Kidney glomerular epithelial cell (primary cell): ENCODE results near the gene ROBO1.
A peak's percentile ranks its signal among the peaks of the same experiment; 100 is the strongest.
"Not testable (repeated sequence)": the region's sequence is repeated elsewhere in the genome, so short reads cannot be mapped to it uniquely, and the experiment has no call there.

ENCODE experiments used
- DNase-seq: peaks from one replicate; lab custom pipeline; 2025; lab: John Stamatoyannopoulos, UW

ROBO1 gene

DNA sequence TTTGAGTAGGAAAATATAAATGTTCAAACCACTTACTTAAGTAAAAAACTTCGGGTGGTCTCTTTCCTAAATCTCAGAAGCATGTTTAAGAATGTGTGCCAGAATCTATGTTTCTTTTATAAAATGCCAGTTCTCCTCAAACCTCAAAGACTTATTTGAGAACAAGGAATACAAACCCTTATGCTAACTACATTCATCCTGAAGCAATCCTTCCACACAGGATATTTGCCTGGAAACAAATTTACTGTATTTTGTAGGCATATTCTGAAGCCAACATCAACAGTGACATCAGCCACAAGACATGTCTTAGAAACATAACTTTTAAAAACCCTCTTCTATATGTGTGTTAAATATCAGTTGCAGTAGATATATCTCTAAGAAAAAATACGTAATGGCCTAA, 1077.0 kb downstream of the ROBO1 start:
- no peak for DNase-seq

DNA sequence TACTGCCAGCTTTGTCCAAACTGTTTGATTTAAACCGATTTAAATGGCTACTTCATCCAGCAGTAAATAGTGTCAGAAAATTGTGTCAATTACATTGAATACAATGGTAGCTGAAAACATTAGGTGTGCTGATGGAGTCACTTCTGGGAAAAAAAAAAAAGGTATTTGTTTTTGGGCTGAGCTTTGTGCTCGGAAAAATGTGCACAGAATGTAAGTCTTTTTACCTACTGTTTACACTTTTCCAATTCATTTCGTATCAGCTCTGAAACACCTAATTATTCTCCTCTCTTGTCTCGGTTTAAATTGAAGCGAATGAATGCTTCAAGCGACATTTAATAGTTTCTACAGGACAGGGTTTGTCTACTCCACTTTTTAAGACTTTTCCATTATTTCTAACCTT, 1078.4 kb downstream of the ROBO1 start:
- no peak for DNase-seq

DNA sequence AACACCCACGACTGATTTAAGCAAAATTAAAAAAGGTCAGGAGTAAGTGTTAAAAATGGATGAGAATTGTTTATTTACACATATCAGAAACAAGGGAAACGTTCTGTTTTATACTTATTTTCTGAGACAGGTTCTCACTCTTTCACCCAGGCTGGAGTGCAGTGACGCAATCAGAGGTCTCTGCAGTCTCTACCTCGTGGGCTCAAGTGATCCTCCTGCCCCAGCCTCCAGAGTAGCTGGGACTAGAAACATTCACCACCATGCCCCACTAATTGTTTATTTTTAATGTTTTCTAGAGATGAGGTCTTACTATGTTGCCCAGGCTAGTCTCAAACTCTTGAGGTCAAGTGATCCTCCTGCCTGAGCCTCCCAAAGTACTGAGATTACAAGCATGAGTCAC, 1080.3 kb downstream of the ROBO1 start:
- no peak for DNase-seq

DNA sequence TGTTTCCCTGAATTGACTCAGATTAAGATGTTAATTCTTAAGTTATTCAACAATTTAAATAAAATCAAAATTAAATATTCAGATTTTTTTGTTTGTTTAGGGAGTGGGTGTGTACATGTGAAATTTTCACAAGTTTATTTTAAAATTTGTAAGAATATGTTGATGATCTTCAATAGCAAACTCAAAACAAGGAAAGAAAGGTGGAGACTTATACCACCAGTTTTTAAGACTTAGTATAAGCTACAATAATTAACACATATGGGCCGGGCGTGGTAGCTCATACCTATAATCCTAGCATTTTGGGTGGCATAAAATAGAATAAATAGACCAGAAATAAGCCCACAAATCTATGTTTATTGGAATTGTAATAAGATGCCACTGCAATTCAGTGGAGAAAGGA, 1084.5 kb downstream of the ROBO1 start:
- no peak for DNase-seq

DNA sequence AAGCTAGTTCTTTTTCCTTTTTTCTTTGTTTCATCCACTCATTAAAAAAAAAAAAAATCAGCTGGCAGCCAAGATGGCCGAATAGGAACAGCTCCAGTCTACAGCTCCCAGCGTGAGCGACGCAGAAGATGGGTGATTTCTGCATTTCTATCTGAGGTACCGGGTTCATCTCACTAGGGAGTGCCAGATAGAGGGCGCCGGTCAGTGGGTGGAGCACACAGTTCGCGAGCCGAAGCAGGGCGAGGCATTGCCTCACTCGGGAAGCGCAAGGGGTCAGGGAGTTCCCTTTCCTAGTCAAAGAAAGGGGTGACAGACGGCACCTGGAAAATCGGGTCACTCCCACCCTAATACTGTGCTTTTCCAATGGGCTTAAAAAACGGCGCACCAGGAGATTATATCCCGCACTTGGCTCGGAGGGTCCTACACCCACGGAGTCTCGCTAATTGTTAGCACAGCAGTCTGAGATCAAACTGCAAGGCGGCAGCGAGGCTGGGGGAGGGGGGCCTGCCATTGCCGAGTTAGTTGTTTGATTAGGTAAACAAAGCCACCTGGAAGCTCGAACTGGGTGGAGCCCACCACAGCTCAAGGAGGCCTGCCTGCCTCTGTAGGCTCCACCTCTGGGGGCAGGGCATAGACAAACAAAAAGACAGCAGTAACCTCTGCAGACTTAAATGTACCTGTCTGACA, 1092.5 kb downstream of the ROBO1 start:
- not testable (repeated sequence) for DNase-seq

DNA sequence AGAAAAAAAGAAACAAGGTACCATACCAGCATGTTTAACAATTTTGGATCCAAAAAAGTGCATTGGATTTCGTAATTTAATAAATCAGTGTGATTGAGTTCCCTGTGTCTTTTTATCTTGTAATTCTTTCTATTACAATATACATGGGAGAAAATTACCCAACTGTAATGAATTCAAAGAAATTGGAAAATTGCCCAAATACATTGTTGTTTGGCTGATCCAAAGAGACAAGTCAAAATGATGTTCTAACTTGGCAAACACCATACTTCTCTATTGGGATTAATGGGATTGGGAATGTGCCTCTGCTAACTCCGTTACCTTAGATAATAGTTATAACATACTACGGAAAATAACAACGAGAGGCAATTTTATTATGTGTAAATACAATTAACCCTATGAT, 1097.1 kb downstream of the ROBO1 start:
- DNase-seq = no peak

DNA sequence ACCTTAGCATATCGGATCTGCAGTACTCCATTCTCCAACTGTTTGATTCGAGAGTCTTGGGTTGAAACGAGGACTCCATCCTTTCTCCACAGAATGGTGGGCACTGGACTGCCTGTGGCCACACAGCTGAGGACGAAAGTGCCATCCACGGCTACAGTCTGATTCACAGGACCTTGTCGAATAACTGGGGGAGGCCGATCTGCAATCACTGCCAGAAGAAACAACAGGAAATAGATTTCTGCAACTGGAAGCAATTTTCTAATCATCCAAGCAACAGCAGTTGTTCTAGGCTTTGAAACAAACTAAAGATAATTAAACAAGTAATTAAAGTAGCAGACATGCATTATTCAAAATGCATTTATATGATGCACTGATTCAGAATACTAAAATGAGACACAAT, 1097.7 kb downstream of the ROBO1 start:
- DNase-seq = no peak

DNA sequence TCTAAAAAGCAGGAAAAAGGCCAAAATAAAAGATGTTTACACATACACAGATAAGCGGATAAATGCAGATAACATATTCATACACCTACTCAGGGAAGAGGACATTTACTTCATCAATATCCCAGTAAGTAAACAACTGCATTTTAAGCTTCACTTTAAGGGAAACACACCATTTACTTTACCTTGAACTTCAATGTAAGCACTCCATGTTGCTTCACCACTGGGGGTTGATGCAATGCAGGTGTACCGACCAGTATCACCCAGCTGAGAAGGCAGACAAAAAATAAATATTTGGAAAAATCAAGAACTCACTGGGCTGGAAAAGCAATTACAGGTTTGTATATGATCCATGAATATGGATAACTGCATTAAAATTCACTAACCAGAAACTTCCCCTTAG, 1099.5 kb downstream of the ROBO1 start:
- DNase-seq = no peak

DNA sequence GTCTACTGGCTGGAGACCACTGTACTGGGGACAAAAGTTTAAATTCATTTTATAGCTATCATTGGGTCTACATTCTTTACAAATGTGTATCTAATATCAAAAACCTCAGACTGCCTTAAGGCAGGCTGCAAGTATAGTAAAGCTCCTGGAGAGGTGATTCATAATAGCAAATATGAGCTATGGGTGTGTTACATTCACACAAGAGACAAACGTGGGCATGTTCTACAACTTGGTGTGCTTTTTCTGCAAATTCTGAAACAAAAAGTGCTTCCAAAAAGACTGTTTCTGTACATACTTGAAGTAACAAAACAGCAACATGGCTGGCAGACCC, 1101.4 kb downstream of the ROBO1 start:
- DNase-seq = no peak

DNA sequence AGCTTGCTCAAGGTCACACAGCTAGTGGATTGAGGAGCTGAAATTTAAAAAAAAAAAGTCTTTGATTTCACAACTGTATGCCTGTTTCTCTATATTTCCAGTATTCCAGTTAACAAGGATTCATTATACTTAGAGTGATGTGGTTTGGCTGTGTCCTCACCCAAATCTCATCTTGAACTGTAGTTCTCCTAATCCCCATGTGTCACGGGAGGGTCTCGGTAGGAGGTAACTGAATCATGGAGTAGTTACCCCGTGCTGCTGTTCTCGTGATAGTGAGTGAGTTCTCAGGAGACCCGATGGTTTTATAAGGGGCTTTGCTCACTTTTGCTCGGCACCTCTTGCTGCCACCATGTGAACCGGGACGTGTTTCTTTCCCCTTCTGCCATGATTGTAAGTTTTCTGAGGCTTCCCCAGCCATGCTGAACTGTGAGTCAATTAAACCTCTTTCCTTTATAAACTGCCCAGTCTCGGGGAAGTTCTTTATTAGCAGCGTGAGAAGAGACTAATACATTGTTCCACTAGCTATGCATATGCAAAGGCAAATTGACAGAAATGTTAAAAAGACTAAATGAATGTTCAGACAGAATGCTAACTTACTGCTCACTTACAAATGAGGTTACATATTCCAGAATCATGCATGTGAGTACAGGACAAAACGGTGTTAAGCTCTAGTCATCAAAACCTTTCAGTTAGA, 1101.9 kb downstream of the ROBO1 start:
- no peak for DNase-seq

DNA sequence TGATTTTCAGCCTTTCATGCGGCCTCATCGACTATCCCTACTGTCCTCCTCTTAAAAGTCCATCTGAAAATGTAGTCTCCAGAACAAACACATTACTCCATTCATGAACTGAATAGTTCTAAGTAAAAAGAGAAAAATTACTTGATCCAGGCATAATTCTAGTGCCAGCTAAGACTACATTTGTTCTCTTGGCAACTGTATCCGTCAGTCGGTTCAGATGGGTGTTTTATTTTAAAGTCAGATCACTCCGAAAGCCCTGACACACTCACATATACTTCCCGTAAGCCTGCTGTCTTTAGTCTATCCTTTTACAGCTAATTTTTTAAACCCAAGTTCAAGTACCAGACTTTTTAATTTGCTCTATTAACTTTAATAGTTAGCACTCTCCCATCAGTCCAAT, 1102.7 kb downstream of the ROBO1 start:
- no peak for DNase-seq

DNA sequence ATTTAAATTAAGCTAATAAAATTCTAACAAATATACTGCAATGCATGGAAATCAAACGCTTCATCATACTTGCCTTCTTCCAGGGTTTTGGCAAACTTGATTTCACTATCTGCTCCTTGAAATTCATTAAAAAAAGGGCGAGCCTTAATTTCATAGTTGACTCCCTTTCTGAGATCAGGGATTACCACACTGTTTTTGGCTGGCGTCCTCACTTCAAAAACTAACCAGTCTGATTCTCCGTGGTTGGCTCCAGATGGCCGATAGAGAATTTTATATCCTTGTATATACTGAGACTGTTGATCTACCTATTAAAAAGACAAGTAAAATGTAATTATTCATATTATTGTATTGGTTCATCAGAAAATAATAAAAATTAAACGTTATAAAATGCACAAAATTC, 1106.8 kb downstream of the ROBO1 start:
- DNase-seq = no peak

DNA sequence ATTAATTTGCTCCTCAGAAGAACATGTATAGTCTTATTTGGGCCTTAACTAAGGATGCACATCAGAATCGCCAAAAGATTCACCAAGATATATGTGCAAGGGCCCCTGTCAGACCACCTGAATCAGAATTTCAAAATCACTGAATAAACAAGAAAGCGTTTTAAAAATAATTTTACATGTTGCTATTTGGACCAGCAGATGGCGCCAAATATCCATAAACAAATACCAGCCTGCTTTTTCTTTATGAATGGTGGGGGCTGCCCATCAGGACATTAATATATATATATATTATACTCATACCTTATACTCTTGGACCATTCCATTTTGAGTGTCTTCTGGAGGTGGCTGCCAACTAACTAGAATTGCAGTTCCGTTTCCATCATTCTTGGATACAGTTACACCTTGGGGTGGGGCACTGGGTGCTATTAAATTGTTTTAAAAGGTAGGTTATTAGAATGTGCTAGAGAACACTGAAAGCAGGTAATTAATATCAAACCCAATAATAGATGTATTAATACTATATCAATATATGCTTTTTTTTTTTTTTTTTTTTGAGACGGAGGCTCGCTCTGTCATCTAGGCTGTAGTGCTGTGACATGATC, 1108.3 kb downstream of the ROBO1 start:
- DNase-seq = peak; percentile 25

DNA sequence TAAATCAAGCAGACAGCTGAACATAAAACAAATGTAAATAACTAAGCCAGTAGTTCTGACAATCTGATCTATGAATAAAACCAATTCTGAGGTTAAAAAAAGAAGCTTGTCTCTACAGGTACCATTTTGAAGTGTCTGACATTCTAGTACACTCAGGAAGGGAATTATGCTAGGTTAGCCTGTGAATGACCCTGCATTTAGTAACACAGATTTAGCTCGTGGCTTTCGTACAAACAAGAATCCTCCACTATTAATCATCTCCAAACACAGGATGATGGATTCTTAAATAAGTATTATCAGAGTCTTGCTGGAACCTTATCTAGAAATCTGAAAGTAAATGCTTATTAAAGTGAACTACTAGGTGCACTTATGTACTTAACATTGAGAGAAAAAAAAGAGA, 1120.1 kb downstream of the ROBO1 start:
- DNase-seq = peak; percentile 5

DNA sequence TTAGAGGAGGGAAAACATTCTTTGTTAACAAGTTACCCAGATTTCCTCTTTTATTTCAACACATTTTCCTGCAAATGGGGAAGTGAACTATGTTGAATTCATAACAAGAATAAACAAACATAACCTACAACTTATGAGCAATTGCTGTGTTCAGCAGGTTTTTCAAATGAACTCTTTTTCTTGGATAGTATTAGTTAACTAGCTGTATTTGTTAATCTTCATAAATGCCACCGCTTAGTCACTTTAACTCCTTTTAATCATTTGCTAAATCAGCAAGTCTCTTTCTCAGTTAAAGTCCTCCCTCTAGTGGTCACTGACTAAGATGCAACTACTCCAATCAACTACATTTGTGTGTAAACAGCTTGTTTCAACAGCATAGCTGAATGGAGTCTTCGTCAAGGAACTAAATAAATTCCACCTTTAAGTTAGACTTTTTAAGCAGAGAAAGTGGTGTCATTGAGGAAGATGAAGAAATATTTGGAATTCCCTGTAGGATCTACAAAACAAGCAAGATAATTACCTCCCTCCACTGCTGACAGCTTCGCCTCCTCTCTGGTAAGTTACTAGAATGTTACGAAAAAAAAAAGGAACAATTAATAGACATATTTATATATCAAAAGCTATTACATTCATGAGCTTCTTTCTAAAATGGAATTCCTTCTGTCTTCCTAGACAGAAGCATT, 1122.0 kb downstream of the ROBO1 start:
- DNase-seq = peak; percentile 93

DNA sequence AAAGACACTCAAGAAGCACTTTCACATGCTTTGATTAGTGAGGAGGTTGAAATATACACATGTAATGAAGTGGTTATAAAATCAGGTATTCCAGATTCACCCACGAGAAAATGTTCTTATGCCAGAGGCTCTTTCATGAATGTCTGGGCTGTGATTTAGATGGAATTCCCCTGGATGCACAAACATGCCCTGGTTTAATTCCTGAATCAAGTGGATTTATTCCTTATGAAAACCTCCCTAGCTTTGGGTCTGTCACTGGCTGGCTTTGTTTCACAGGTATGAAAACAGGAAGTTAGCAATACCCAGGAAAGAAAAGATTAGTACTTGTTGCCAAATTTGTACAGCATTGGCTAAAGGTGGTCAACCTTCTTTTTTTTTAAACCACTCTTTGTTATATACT, 1123.0 kb downstream of the ROBO1 start:
- peak; percentile 21 for DNase-seq

DNA sequence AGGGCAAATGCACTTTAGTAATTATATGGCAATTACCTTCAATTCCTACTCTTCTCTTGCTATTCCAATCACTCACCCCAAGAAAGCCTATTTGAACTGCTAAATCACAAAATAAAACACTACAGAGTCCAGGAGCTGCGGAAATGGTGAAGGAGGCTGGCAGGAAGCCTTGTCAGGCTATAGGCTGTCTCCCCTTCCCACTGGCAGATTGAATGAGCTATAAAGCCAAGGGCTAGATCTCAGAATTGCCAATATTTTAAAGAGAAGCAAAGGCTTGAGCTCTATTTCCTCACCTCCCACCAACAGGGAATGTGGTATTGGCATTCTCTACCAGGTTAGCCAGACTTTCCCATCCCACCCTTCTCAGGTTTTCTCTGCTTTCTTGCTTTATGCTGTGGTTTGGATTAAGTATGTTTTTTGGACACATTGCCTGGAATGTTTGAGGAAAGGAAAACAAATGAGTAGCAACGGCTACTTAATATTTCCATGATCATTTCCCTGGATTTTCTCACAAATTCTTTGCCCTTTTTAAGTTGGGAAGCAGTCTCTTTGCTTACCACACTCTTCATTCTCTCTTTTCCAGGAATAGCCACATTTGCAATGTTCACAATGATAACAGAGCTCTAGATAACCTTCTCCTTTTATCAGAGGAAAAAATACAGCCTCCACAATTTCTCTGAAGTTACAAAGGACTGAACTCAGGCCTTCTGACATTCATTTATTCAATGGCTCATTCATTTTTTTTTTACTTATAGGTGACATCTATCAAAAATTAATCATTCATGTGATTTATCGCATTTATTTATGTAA, 1125.4 kb downstream of the ROBO1 start:
- no peak for DNase-seq

DNA sequence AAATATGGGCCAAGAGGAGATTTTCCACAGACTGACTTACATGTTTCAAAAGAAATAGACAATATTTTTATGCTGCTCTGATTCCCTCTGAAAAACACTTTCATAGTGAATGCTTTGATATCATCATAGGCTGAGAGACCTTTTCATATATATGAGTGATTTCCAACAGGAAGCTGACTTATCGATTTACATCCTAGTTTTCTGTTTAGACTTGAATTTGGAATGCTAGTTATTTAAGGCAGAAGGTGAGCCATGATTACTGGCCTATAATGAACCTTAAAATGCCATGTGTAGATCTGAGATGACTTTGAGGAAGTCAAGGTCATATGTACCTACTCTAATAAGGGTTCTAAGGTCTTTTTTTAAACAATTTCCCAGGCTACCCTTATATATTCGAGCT, 1126.1 kb downstream of the ROBO1 start:
- DNase-seq = no peak

DNA sequence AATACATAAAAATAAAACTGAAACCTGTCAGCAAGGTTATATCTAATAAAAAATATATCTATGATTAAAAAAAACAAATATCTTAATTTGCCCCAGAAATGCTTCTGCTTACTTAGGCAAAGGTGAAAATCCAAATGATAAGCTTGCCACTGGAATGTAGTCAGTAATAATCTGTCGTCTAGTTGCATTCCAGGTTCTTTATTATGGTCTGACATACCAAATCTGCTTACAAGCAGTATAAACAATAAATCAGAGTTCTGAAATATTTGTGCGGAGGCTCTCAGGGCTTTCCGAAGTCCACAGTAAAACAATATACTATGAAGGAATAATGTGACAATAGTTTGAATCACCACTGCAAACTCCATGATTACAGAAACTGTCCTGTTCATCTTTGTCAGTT, 1133.5 kb downstream of the ROBO1 start:
- DNase-seq = peak; percentile 18

DNA sequence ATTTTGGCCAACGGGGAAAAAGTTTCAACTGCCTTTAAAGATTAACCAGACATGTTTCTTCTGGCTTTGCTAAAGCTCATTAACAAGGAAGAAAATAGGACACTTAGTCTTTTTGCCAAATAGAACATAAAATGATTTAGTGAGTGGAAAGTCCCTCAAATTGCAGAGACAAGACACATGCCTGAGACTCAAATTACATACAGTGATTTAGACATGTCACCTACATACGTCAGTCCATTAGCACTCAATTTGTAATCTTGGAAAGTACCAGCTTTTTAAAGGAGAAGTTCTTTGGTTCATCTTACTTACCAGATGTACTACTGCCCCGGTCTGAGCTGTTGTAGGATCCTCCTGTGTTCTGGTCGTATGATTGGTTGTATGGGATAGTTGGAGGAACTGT, 1134.2 kb downstream of the ROBO1 start:
- DNase-seq = peak; percentile 57

DNA sequence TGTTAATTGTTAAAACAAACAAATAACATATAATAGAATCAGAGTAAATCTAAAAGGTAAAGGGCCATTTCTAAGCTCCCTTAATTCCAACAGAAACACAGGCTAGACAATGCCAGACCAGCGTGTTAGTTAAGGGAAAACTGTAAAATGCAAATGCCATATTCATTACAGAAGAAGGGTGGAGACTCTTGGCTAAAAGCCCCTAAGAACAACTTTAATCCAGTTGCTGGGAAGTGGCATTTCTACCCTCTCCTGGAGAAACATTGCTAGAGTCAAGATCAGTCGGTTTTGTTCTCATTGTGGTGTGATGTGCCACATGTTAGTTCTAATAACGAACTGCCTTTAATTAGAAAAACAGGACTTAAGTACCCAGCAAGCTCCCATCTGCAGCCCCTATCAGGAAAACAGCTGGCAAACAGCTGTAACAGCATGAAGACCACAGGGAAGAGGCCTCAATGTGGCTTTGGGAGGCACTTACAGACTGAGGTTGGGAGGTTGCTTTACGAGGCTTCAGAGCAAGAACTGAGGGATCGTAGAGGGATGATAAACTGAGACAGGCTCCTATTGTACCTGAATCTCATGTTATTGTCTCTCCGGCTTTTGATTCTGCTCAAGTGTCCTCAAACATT, 1134.8 kb downstream of the ROBO1 start:
- peak; percentile 47 for DNase-seq

DNA sequence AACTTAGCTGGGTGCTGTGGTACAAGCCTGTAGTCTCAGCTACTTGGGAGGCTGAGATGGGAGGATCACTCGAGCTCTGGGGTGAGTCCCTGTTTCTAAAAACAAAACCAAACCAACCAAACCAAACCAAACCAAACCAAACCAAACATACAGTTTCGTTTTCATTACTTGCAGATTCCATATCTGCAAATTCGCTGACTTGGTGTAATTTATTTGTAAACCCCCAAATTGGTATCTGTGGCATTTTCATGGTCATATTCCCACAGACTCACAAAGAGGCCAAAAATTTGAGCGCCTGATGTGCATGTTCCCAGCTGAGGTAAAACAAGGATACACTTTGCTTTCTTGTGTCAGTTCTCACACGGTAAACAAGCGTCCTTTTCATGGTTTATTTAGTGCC, 1138.3 kb downstream of the ROBO1 start:
- DNase-seq = no peak
